SKM-1 (cell line): ENCODE results near the gene VARS1.

Experiments
- DNase-seq: peaks from one replicate; lab custom pipeline; 2025; ENCODE audit not compliant: unreplicated experiment; lab: John Stamatoyannopoulos, UW

The VARS1 gene

DNA sequence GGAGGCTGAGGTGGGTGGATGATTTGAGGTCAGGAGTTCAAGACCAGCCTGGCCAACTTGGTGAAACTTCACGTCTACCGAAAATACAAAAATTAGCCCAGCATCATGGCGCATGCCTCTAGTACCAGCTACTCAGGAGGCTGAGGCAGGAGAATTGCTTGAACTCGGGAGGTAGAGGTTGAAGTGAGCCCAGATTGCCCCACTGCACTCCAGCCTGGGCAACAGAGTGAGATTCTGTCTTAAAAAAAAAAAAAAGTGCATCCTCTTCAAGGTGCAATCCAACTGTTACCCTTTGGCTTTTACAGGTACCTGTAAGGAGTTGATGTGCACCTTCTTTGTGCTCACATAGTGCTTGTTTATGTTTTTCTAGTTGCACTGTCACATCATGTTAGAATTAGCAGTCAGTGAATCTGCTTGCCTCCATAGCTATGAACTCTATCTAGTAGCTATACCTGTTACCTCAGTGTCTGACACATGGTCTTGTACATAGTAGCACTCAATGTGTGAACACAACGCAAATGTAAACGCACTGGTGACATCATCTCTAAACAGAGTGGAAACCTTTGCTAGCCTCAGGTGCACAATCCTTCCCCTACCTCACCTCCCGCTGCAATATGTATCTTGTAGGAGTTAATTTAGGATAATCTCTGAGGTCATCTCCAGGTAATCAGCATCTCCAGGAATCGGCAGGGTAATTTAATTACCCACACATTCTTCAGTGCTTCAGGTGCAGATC lies 46.1 kb downstream of the VARS1 start:
- DNase-seq, result no peak
